H1 (cell line): Measurements from ENCODE around the gene GALE. TPM values are rescaled to one million over a fixed set of nuclear protein-coding genes. Genes with fewer than 3 reads are reported as not detected.

Experiments used
- ASH2L ChIP-seq: fragments of 200-600, 300-600 bp; sonication (generic); IDR thresholded peaks from one replicate; pipeline ENCODE4 v1.7.1; 2017; ENCODE audit warnings: low read length
- EZH2 ChIP-seq: fragments of 200-600 bp; sonication (generic); IDR thresholded peaks from 2 replicates; pipeline ENCODE4 v1.7.1; 2012; ENCODE audit warnings: low read depth, mild to moderate bottlenecking, moderate library complexity, low read length, inconsistent platforms; ENCODE audit not compliant: severe bottlenecking
- HDAC6 ChIP-seq: IDR thresholded peaks from one replicate; pipeline ENCODE4 v1.7.1; 2012; ENCODE audit warnings: low read depth, mild to moderate bottlenecking, inconsistent platforms, low read length, moderate library complexity
- KDM4A ChIP-seq: IDR thresholded peaks from one replicate; pipeline ENCODE4 v1.7.1; 2012; ENCODE audit warnings: low read depth, mild to moderate bottlenecking, moderate library complexity, low read length, inconsistent platforms; ENCODE audit not compliant: severe bottlenecking
- NANOG ChIP-seq: IDR thresholded peaks from 2 replicates; pipeline ENCODE4 v1.6.1; 2011; ENCODE audit warnings: low read length, low read depth, mild to moderate bottlenecking, inconsistent platforms; ENCODE audit not compliant: insufficient read depth, poor library complexity, severe bottlenecking
- RFX5 ChIP-seq: IDR thresholded peaks from 2 replicates; pipeline ENCODE4 v1.6.1; 2011; ENCODE audit warnings: low read depth, low read length, improper control_type of control experiment, borderline replicate concordance
- polyA plus RNA-seq, 7 experiments: library from polyadenylated mRNA; depleted of rRNA in 3 of 7; stranded (reverse) in 5 of 7; unstranded in 2 of 7; fragments of >200 nt in 5 of 7; fragments of 200-250 nt in 2 of 7; gene quantifications; 1 replicate in 5 of 7; 2 replicates in 1 of 7; 4 replicates in 1 of 7; pipeline versions ENCODE4 v1.2.1 to v1.2.3, GENCODE V29; 2011 to 2013; ENCODE audit warnings: missing spikeins in 2 of 7, mixed read lengths in 2 of 7
- total RNA-seq: library from RNA; stranded (reverse); fragmentation: NEBNext Ultra II Directional; extraction: Animal tissue kit (Norgen Biotek cat#: 25700); gene quantifications from 2 replicates; pipeline ENCODE4 v1.2.1, GENCODE V29; 2021
- TF ChIP-seq, protein P1 (sequence below): IDR thresholded peaks from 2 replicates; pipeline ENCODE4 v1.6.1; 2012; ENCODE audit warnings: inconsistent platforms
- TF ChIP-seq, protein P2 (sequence below): IDR thresholded peaks from 2 replicates; pipeline ENCODE4 v1.6.1; 2011; ENCODE audit warnings: low read length, improper control_type of control experiment

GALE gene
- total and polyA plus RNA-seq, 2 of the 8 experiments (the other 6 are each of a cell fraction or from before 2014, with no cell fraction given): 26.0 to 33.9 TPM

GRCh38 chr1:23799570-23800399, 769 bp downstream of the GALE start (continued):
- TF ChIP-seq HDAC6 (no peak), KDM4A (no peak), NANOG (no peak), ASH2L (peak; percentile 41), RFX5 (no peak), EZH2 (no peak)
- TF ChIP-seq, protein P1, sequence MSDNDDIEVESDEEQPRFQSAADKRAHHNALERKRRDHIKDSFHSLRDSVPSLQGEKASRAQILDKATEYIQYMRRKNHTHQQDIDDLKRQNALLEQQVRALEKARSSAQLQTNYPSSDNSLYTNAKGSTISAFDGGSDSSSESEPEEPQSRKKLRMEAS: peak; percentile 43; the same call in 1 of the 2 replicates
- TF ChIP-seq, protein P2, sequence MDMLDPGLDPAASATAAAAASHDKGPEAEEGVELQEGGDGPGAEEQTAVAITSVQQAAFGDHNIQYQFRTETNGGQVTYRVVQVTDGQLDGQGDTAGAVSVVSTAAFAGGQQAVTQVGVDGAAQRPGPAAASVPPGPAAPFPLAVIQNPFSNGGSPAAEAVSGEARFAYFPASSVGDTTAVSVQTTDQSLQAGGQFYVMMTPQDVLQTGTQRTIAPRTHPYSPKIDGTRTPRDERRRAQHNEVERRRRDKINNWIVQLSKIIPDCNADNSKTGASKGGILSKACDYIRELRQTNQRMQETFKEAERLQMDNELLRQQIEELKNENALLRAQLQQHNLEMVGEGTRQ: peak; percentile 68
- TF ChIP-seq, all 59 proteins: peak for 8
